ENCODE results near the gene KLHL9.

The KLHL9 gene

GRCh38 chr9:21281275-21281674 lies 53.9 kb downstream of the KLHL9 start:
- CTCF ChIA-PET = interaction anchor here (0.6 to 0.8 kb wide), 2 partner anchors 9 to 127 kb away, joined by 3 to 4 read pairs; no protein-coding TSS in a partner anchor
- Histone ChIP-seq H3K4me3 (ENCODE audit: low read depth, low read length) (no peak overlapping the region), H3K9me3 (ENCODE audit: control insufficient read depth, insufficient read depth, low read depth, low read length) (no peaks in the 10 kb centered on the region), H3K4me1 (ENCODE audit: control insufficient read depth, insufficient read depth, low read length) (no peaks in the 10 kb centered on the region), H3K36me3 (ENCODE audit: control insufficient read depth in 2 of 2, insufficient read depth in 1 of 2, low read length in 2 of 2) (no peaks in the 10 kb centered on the region), H3K27ac (ENCODE audit: extremely low read depth, low read depth, low read length) (no peak overlapping the region)
- TF ChIP-seq EGR2 (tag by site-specific recombination; IDR thresholded peaks at IDR 0.05; ENCODE audit: low read depth) (no peak), ZSCAN16 (tag by site-specific recombination; IDR thresholded peaks at IDR 0.05) (no peak), ZNF488 (tag by site-specific recombination; IDR thresholded peaks at IDR 0.05) (no peak), ZNF654 (tag by site-specific recombination; IDR thresholded peaks at IDR 0.05; ENCODE audit: low read depth) (no peak), ZNF529 (tag by site-specific recombination; IDR thresholded peaks at IDR 0.05; ENCODE audit: insufficient replicate concordance) (no peak), ZNF707 (tag by site-specific recombination; IDR thresholded peaks at IDR 0.05) (no peak), ZNF555 (tag by site-specific recombination; conservative IDR thresholded peaks at IDR 0.05) (no peak), ZBTB8A (tag by site-specific recombination; IDR thresholded peaks at IDR 0.05) (no peak), ZSCAN4 (tag by site-specific recombination; IDR thresholded peaks at IDR 0.05) (no peak), ZNF521 (tag by site-specific recombination; IDR thresholded peaks at IDR 0.05) (no peak), GLI2 (tag by site-specific recombination; IDR thresholded peaks at IDR 0.05; ENCODE audit: borderline replicate concordance, low read depth) (no peak), ZNF214 (tag by site-specific recombination; IDR thresholded peaks at IDR 0.05; ENCODE audit: borderline replicate concordance) (no peak), ZNF132 (tag by site-specific recombination; IDR thresholded peaks at IDR 0.05; ENCODE audit: borderline replicate concordance) (no peak), ZNF202 (tag by site-specific recombination; IDR thresholded peaks at IDR 0.05; ENCODE audit: borderline replicate concordance) (no peak), ZNF302 (tag by site-specific recombination; IDR thresholded peaks at IDR 0.05; ENCODE audit: low read depth) (no peak), ZNF391 (tag by site-specific recombination; IDR thresholded peaks at IDR 0.05; ENCODE audit: borderline replicate concordance, low read depth) (no peak)
- POLR2A ChIA-PET = no interaction called here

Data from HEK293 (cell line).